ENCODE measurements around the gene OR6S1.

The OR6S1 gene

DNA sequence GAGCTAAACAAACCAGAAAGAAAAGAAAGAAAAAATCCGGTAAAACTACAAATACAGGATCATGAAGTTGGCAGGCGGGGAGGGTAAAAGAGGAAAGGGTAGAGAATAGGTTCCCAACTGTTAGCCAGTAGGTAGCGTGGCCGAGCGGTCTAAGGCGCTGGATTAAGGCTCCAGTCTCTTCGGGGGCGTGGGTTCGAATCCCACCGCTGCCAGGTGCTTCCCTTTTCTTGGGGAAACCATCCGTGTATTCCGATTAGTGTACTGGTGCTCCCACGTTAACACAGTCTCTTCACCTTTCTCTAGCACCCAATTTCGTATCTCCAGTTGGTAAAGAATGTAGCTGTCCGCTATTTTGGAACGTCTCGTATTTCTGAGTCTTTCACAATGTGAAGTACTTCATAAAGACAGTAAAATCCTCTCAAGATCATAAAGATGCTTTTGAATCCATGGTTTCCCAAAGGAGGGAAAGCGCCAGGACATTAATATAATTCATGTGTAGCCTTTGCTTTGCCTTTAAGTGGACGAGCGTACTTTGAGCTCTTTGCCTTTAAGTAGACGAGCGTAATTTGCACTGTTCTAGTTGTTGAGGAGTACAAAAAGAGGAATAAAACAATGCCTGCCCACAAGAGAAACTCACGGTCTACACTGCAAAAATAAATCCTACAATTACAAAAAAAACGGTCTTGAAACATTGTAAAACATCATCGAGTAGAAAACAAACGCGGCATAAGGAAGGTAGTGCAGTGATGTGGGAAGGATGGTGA, 31.3 kb downstream of the OR6S1 start:
- H3K27me3 ChIP-seq (ENCODE audit: control insufficient read depth, low read length), result peaks cover 25% of the 10 kb centered on the region
- H3K4me1 ChIP-seq (ENCODE audit: control insufficient read depth, low read length), result peaks cover 51% of the 10 kb centered on the region
- no peak overlapping the region for H3K27ac ChIP-seq (ENCODE audit: low read depth, low read length)
- TF ChIP-seq, protein P1, sequence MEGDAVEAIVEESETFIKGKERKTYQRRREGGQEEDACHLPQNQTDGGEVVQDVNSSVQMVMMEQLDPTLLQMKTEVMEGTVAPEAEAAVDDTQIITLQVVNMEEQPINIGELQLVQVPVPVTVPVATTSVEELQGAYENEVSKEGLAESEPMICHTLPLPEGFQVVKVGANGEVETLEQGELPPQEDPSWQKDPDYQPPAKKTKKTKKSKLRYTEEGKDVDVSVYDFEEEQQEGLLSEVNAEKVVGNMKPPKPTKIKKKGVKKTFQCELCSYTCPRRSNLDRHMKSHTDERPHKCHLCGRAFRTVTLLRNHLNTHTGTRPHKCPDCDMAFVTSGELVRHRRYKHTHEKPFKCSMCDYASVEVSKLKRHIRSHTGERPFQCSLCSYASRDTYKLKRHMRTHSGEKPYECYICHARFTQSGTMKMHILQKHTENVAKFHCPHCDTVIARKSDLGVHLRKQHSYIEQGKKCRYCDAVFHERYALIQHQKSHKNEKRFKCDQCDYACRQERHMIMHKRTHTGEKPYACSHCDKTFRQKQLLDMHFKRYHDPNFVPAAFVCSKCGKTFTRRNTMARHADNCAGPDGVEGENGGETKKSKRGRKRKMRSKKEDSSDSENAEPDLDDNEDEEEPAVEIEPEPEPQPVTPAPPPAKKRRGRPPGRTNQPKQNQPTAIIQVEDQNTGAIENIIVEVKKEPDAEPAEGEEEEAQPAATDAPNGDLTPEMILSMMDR (IDR thresholded peaks at IDR 0.05; ENCODE audit: low read depth, low read length, poor library complexity, severe bottlenecking), result no peak
- no peak for TF ChIP-seq EZH2phosphoT487 (IDR thresholded peaks at IDR 0.05; ENCODE audit: borderline replicate concordance, low read length)
- no peaks in the 10 kb centered on the region for H3K9me2 ChIP-seq (replicated peaks; ENCODE audit: control insufficient read depth, low read length)
- H4K20me1 ChIP-seq (ENCODE audit: control insufficient read depth, insufficient read depth, low read depth, low read length), result 0 out of 2 replicates have a peak, but pooled peaks cover 4% of the 10 kb centered on the region
- H3K4me2 ChIP-seq (ENCODE audit: low read length), result peak overlapping the region; percentile 76
- no peaks in the 10 kb centered on the region for H3K36me3 ChIP-seq (ENCODE audit: control insufficient read depth, low read length)
- H3K9me3 ChIP-seq (ENCODE audit: control insufficient read depth, insufficient read depth, low read length), result no peaks in the 10 kb centered on the region
- H3K79me2 ChIP-seq (ENCODE audit: control insufficient read depth, low read length), result no peaks in the 10 kb centered on the region
- H3F3A ChIP-seq (ENCODE audit: control insufficient read depth, insufficient read depth), result peaks cover 19% of the 10 kb centered on the region
- H3K4me3 ChIP-seq (ENCODE audit: low read length), result peak overlapping the region; percentile 79

DNA sequence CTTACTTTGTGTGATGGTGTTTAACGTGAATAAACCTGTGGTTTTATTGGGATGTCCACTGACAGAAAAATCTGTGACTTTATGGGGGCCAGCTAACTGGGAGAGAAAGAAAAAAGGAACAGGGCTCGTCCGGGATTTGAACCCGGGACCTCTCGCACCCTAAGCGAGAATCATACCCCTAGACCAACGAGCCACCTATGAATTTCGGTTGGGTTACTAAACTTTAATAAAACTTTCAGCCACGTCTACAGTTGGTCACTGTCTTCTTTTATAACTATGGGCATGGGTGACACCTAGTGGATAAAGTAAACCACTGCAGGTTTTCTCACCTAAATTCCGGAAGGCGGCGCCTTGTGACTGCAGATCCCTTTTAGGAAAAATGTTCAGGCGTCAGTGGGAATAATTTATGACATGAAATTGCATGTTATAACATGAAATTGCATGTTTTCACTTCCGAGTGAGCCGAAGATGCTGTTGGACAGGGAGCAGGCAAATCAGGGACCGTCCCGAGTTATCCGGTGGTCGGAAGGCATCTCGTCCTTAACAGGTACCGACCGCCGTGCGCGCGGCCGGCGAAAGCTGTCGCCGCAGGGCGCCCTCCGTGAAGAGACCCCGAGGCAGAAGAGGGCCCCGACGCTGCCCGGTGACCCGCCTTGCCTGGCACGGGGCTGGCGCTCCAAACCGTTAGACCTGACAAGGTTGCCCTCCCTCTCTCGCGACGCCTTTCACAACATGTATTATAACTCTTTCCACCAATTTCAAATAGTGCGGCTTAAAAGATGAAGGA, 32.1 kb downstream of the OR6S1 start:
- Histone ChIP-seq H3K9me2 (replicated peaks; ENCODE audit: control insufficient read depth, low read length) (no peaks in the 10 kb centered on the region), H3K36me3 (ENCODE audit: control insufficient read depth, low read length) (no peaks in the 10 kb centered on the region), H3K4me1 (ENCODE audit: control insufficient read depth, low read length) (peaks cover 49% of the 10 kb centered on the region), H3K27ac (ENCODE audit: low read depth, low read length) (no peak overlapping the region), H3K4me2 (ENCODE audit: low read length) (peak overlapping the region; percentile 76), H3F3A (ENCODE audit: control insufficient read depth, insufficient read depth) (peaks cover 19% of the 10 kb centered on the region), H3K4me3 (ENCODE audit: low read length) (peak overlapping the region; percentile 79), H3K79me2 (ENCODE audit: control insufficient read depth, low read length) (no peaks in the 10 kb centered on the region), H3K9me3 (ENCODE audit: control insufficient read depth, insufficient read depth, low read length) (no peaks in the 10 kb centered on the region), H3K27me3 (ENCODE audit: control insufficient read depth, low read length) (peaks cover 25% of the 10 kb centered on the region), H4K20me1 (ENCODE audit: control insufficient read depth, insufficient read depth, low read depth, low read length) (0 out of 2 replicates have a peak, but pooled peaks cover 4% of the 10 kb centered on the region)
- TF ChIP-seq EZH2phosphoT487 (IDR thresholded peaks at IDR 0.05; ENCODE audit: borderline replicate concordance, low read length), result no peak
- TF ChIP-seq, protein P1 (IDR thresholded peaks at IDR 0.05; ENCODE audit: low read depth, low read length, poor library complexity, severe bottlenecking), result peak; percentile 93

DNA sequence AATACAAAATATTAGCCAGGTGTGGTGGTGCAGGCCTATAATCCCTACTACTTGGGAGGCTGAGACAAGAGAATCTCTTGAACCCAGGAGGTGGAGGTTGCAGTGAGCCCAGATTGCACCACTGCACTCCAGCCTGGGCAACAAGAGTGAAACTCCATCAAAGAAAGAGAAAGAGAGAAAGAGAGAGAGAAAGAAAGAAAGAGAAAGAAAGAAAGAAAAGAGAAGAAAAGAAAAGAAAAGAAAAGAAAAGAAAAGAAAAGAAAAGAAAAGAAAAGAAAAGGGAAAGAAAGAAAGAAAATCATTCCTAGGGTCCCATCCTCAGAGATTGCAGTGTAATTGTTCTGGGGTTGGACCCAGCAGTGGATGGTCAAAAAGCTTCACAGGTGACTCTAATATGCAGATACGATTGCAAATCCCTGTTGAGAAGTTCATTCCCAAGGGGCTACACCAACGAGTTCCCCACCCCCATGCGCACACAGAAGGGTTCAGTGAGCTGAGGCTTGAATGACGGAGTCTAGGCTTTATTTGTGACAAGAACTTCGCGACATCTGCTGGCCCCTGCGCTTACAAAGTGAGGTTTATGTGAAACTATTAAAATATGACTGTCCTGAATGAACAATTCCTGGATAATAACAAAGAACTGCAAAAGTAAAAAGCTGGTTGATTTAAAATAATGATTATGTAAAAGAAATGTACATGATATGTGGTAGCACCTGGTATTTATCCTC, 32.9 kb downstream of the OR6S1 start:
- Histone ChIP-seq H3F3A (ENCODE audit: control insufficient read depth, insufficient read depth) (peaks cover 19% of the 10 kb centered on the region), H3K27me3 (ENCODE audit: control insufficient read depth, low read length) (peaks cover 25% of the 10 kb centered on the region), H3K9me3 (ENCODE audit: control insufficient read depth, insufficient read depth, low read length) (no peaks in the 10 kb centered on the region), H3K36me3 (ENCODE audit: control insufficient read depth, low read length) (no peaks in the 10 kb centered on the region), H3K9me2 (replicated peaks; ENCODE audit: control insufficient read depth, low read length) (no peaks in the 10 kb centered on the region), H4K20me1 (ENCODE audit: control insufficient read depth, insufficient read depth, low read depth, low read length) (0 out of 2 replicates have a peak, but pooled peaks cover 4% of the 10 kb centered on the region), H3K4me2 (ENCODE audit: low read length) (peak overlapping the region; percentile 76), H3K4me3 (ENCODE audit: low read length) (peak overlapping the region; percentile 79), H3K27ac (ENCODE audit: low read depth, low read length) (no peak overlapping the region), H3K79me2 (ENCODE audit: control insufficient read depth, low read length) (no peaks in the 10 kb centered on the region), H3K4me1 (ENCODE audit: control insufficient read depth, low read length) (peaks cover 40% of the 10 kb centered on the region)
- TF ChIP-seq, protein P1 (IDR thresholded peaks at IDR 0.05; ENCODE audit: low read depth, low read length, poor library complexity, severe bottlenecking), result no peak
- no peak for TF ChIP-seq EZH2phosphoT487 (IDR thresholded peaks at IDR 0.05; ENCODE audit: borderline replicate concordance, low read length)

Measured in DOHH2 (cell line).